ENCODE data around the gene RNF217. TPM values are rescaled to one million over a fixed set of nuclear protein-coding genes. Genes with fewer than 3 reads are reported as not detected.
"Not testable (repeated sequence)": the region's sequence is repeated elsewhere in the genome, so short reads cannot be mapped to it uniquely, and the experiment has no call there.

The RNF217 gene
- total RNA-seq (3.4 TPM), polyA plus RNA-seq (7.8 TPM)
- long read RNA-seq, donor 1, result 0 reads
- long read RNA-seq, donor 2, result 0 reads
- long read RNA-seq, donor 3, partial matches to known transcripts, result 0 of 1 reads
- long read RNA-seq, donor 3, other reads (novel, unspliced or antisense), result 0 of 1 reads
- long read RNA-seq, donor 4, result 0 reads
- long read RNA-seq, donor 5, full-length matches to known transcripts, result 3 of 3 reads
- long read RNA-seq, donor 5, partial matches to known transcripts, result 0 of 3 reads
- long read RNA-seq, donor 5, other reads (novel, unspliced or antisense), result 0 of 3 reads
- long read RNA-seq, donor 6, full-length matches to known transcripts, result 2 of 2 reads
- long read RNA-seq, donor 6, partial matches to known transcripts, result 0 of 2 reads
- long read RNA-seq, donor 6, other reads (novel, unspliced or antisense), result 0 of 2 reads
- long read RNA-seq, donor 7, result 0 reads
- long read RNA-seq, donor 8, result 0 reads
- long read RNA-seq, donor 9, result 0 reads
- long read RNA-seq, donor 10, result 0 reads

GRCh38 chr6:124961777-124962638 lies at the start of gene RNF217:
Gene RNF217 (plus strand): TSS chr6:124962437. CDS start chr6:124962545, 108 bp downstream.
- Histone ChIP-seq H3K36me3 (ENCODE audit: control insufficient read depth in 2 of 2, insufficient read depth in 2 of 2, low read length in 1 of 2) (no peaks in the 10 kb centered on the region), H3K27ac (ENCODE audit: low read depth in 1 of 2, low read length in 1 of 2) (peak within 1 kb of the TSS; percentile 53 to 81), H3K4me3 (ENCODE audit: low read length in 2 of 2) (peak within 1 kb of the TSS; percentile 39 to 41), H3K27me3 (ENCODE audit: control insufficient read depth in 2 of 2, insufficient read depth in 1 of 2, low read length in 1 of 2) (peaks cover 20 to 42% of the 10 kb centered on the region in 2 donors), H3K4me1 (ENCODE audit: control insufficient read depth in 2 of 2, insufficient read depth in 2 of 2, low read length in 2 of 2) (peaks cover 0 to 8% of the 10 kb centered on the region in 2 donors), H3K9me3 (ENCODE audit: control insufficient read depth in 2 of 2, insufficient read depth in 1 of 2, low read length in 1 of 2) (no peaks in the 10 kb centered on the region)
- under 1% methylated on average over 101 of the region's 101 CpGs for WGBS
- DNase-seq (ENCODE audit: low read depth in 6 of 9, low spot score in 9 of 9), result peak in 1 of 9 donors; percentile 35

GRCh38 chr6:124913056-124913455 lies 49.2 kb upstream of the RNF217 start:
- Histone ChIP-seq H3K36me3 (ENCODE audit: control insufficient read depth in 2 of 2, insufficient read depth in 2 of 2, low read length in 1 of 2) (no peaks in the 10 kb centered on the region), H3K4me3 (ENCODE audit: low read length in 2 of 2) (no peak overlapping the region), H3K27me3 (ENCODE audit: control insufficient read depth in 2 of 2, insufficient read depth in 1 of 2, low read length in 1 of 2) (no peaks in the 10 kb centered on the region), H3K9me3 (ENCODE audit: control insufficient read depth in 2 of 2, insufficient read depth in 1 of 2, low read length in 1 of 2) (no peaks in the 10 kb centered on the region), H3K27ac (ENCODE audit: low read depth in 1 of 2, low read length in 1 of 2) (no peak overlapping the region), H3K4me1 (ENCODE audit: control insufficient read depth in 2 of 2, insufficient read depth in 2 of 2, low read length in 2 of 2) (no peaks in the 10 kb centered on the region)
- no peak for DNase-seq (ENCODE audit: low read depth in 6 of 9, low spot score in 9 of 9)
- WGBS, result 96% methylated on average over 1 of the region's 1 CpG

- Histone ChIP-seq H3K9me3 (ENCODE audit: control insufficient read depth in 2 of 2, insufficient read depth in 1 of 2, low read length in 1 of 2) (peaks cover 0 to 8% of the 10 kb centered on the region in 2 donors), H3K36me3 (ENCODE audit: control insufficient read depth in 2 of 2, insufficient read depth in 2 of 2, low read length in 1 of 2) (no peaks in the 10 kb centered on the region), H3K4me3 (ENCODE audit: low read length in 2 of 2) (no peak overlapping the region), H3K4me1 (ENCODE audit: control insufficient read depth in 2 of 2, insufficient read depth in 2 of 2, low read length in 2 of 2) (no peaks in the 10 kb centered on the region), H3K27ac (ENCODE audit: low read depth in 1 of 2, low read length in 1 of 2) (no peak overlapping the region), H3K27me3 (ENCODE audit: control insufficient read depth in 2 of 2, insufficient read depth in 1 of 2, low read length in 1 of 2) (no peaks in the 10 kb centered on the region)
- DNase-seq (ENCODE audit: low read depth in 6 of 9, low spot score in 9 of 9), result no peak
- 97% methylated on average over 1 of the region's 1 CpG for WGBS
Measured at GRCh38 chr6:124917769-124918168, 44.5 kb upstream of the RNF217 start.

GRCh38 chr6:124919703-124920102 lies 42.5 kb upstream of the RNF217 start:
- not testable (repeated sequence) for H3K4me3 ChIP-seq (ENCODE audit: low read length in 2 of 2); H3K36me3 ChIP-seq (ENCODE audit: control insufficient read depth in 2 of 2, insufficient read depth in 2 of 2, low read length in 1 of 2); H3K9me3 ChIP-seq (ENCODE audit: control insufficient read depth in 2 of 2, insufficient read depth in 1 of 2, low read length in 1 of 2); H3K27ac ChIP-seq (ENCODE audit: low read depth in 1 of 2, low read length in 1 of 2); H3K27me3 ChIP-seq (ENCODE audit: control insufficient read depth in 2 of 2, insufficient read depth in 1 of 2, low read length in 1 of 2); H3K4me1 ChIP-seq (ENCODE audit: control insufficient read depth in 2 of 2, insufficient read depth in 2 of 2, low read length in 2 of 2); DNase-seq (ENCODE audit: low read depth in 6 of 9, low spot score in 9 of 9)
- WGBS, result 94% methylated on average over 2 of the region's 2 CpGs

- peaks cover 0 to 8% of the 10 kb centered on the region in 2 donors for H3K9me3 ChIP-seq (ENCODE audit: control insufficient read depth in 2 of 2, insufficient read depth in 1 of 2, low read length in 1 of 2)
- no peak overlapping the region for H3K27ac ChIP-seq (ENCODE audit: low read depth in 1 of 2, low read length in 1 of 2)
- no peak overlapping the region for H3K4me3 ChIP-seq (ENCODE audit: low read length in 2 of 2)
- no peaks in the 10 kb centered on the region for H3K36me3 ChIP-seq (ENCODE audit: control insufficient read depth in 2 of 2, insufficient read depth in 2 of 2, low read length in 1 of 2)
- no peaks in the 10 kb centered on the region for H3K4me1 ChIP-seq (ENCODE audit: control insufficient read depth in 2 of 2, insufficient read depth in 2 of 2, low read length in 2 of 2)
- no peak for DNase-seq (ENCODE audit: low read depth in 6 of 9, low spot score in 9 of 9)
- no peaks in the 10 kb centered on the region for H3K27me3 ChIP-seq (ENCODE audit: control insufficient read depth in 2 of 2, insufficient read depth in 1 of 2, low read length in 1 of 2)
- 61% methylated on average over 3 of the region's 3 CpGs for WGBS
Measured at GRCh38 chr6:124924333-124924759, 37.9 kb upstream of the RNF217 start.

GRCh38 chr6:124926435-124926834 lies 35.8 kb upstream of the RNF217 start:
- Histone ChIP-seq H3K4me3 (ENCODE audit: low read length in 2 of 2) (no peak overlapping the region), H3K36me3 (ENCODE audit: control insufficient read depth in 2 of 2, insufficient read depth in 2 of 2, low read length in 1 of 2) (no peaks in the 10 kb centered on the region), H3K27me3 (ENCODE audit: control insufficient read depth in 2 of 2, insufficient read depth in 1 of 2, low read length in 1 of 2) (no peaks in the 10 kb centered on the region), H3K27ac (ENCODE audit: low read depth in 1 of 2, low read length in 1 of 2) (no peak overlapping the region), H3K4me1 (ENCODE audit: control insufficient read depth in 2 of 2, insufficient read depth in 2 of 2, low read length in 2 of 2) (no peaks in the 10 kb centered on the region), H3K9me3 (ENCODE audit: control insufficient read depth in 2 of 2, insufficient read depth in 1 of 2, low read length in 1 of 2) (peaks cover 0 to 3% of the 10 kb centered on the region in 2 donors)
- no peak for DNase-seq (ENCODE audit: low read depth in 6 of 9, low spot score in 9 of 9)
- 95% methylated on average over 2 of the region's 2 CpGs for WGBS

- Histone ChIP-seq H3K4me3 (ENCODE audit: low read length in 2 of 2) (no peak overlapping the region), H3K4me1 (ENCODE audit: control insufficient read depth in 2 of 2, insufficient read depth in 2 of 2, low read length in 2 of 2) (no peaks in the 10 kb centered on the region), H3K27me3 (ENCODE audit: control insufficient read depth in 2 of 2, insufficient read depth in 1 of 2, low read length in 1 of 2) (no peaks in the 10 kb centered on the region), H3K36me3 (ENCODE audit: control insufficient read depth in 2 of 2, insufficient read depth in 2 of 2, low read length in 1 of 2) (no peaks in the 10 kb centered on the region), H3K27ac (ENCODE audit: low read depth in 1 of 2, low read length in 1 of 2) (no peak overlapping the region), H3K9me3 (ENCODE audit: control insufficient read depth in 2 of 2, insufficient read depth in 1 of 2, low read length in 1 of 2) (peaks cover 0 to 3% of the 10 kb centered on the region in 2 donors)
- no peak for DNase-seq (ENCODE audit: low read depth in 6 of 9, low spot score in 9 of 9)
- 94% methylated on average over 2 of the region's 2 CpGs for WGBS
Measured at GRCh38 chr6:124927806-124928205, 34.4 kb upstream of the RNF217 start.

GRCh38 chr6:124928851-124929250 lies 33.4 kb upstream of the RNF217 start:
- Histone ChIP-seq H3K27me3 (ENCODE audit: control insufficient read depth in 2 of 2, insufficient read depth in 1 of 2, low read length in 1 of 2) (no peaks in the 10 kb centered on the region), H3K4me3 (ENCODE audit: low read length in 2 of 2) (no peak overlapping the region), H3K9me3 (ENCODE audit: control insufficient read depth in 2 of 2, insufficient read depth in 1 of 2, low read length in 1 of 2) (peaks cover 0 to 3% of the 10 kb centered on the region in 2 donors), H3K36me3 (ENCODE audit: control insufficient read depth in 2 of 2, insufficient read depth in 2 of 2, low read length in 1 of 2) (no peaks in the 10 kb centered on the region), H3K4me1 (ENCODE audit: control insufficient read depth in 2 of 2, insufficient read depth in 2 of 2, low read length in 2 of 2) (no peaks in the 10 kb centered on the region), H3K27ac (ENCODE audit: low read depth in 1 of 2, low read length in 1 of 2) (no peak overlapping the region)
- WGBS, result 94% methylated on average over 4 of the region's 4 CpGs
- no peak for DNase-seq (ENCODE audit: low read depth in 6 of 9, low spot score in 9 of 9)

- Histone ChIP-seq H3K4me3 (ENCODE audit: low read length in 2 of 2) (no peak overlapping the region), H3K27ac (ENCODE audit: low read depth in 1 of 2, low read length in 1 of 2) (no peak overlapping the region), H3K4me1 (ENCODE audit: control insufficient read depth in 2 of 2, insufficient read depth in 2 of 2, low read length in 2 of 2) (no peaks in the 10 kb centered on the region), H3K36me3 (ENCODE audit: control insufficient read depth in 2 of 2, insufficient read depth in 2 of 2, low read length in 1 of 2) (no peaks in the 10 kb centered on the region), H3K27me3 (ENCODE audit: control insufficient read depth in 2 of 2, insufficient read depth in 1 of 2, low read length in 1 of 2) (no peaks in the 10 kb centered on the region), H3K9me3 (ENCODE audit: control insufficient read depth in 2 of 2, insufficient read depth in 1 of 2, low read length in 1 of 2) (no peaks in the 10 kb centered on the region)
- DNase-seq (ENCODE audit: low read depth in 6 of 9, low spot score in 9 of 9), result no peak
- WGBS, result 98% methylated on average over 6 of the region's 6 CpGs
Measured at GRCh38 chr6:124937645-124938044, 24.6 kb upstream of the RNF217 start.
